Measurements from ENCODE around the gene PCSK6.

Gene PCSK6

DNA sequence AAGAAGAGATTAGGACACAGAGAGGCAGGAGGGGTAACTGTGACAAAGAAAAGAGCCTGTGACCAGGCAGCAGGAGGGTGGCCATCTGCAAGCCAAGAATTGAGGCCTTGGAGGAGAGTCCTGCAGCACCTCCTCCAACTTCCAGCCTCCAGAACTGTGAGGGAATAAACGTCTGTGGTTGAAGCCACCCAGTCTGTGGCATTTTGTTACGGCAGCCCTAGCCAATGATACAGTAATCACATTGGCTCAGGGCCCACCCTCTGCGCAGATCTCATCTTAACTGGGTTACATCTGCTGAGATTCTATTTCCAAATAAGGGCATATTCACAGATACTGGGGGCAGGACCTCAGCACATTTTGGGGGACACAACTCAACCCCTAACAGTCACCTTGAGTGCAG is 223.5 kb downstream of the PCSK6 start:
- DNase-seq, result no peak

DNA sequence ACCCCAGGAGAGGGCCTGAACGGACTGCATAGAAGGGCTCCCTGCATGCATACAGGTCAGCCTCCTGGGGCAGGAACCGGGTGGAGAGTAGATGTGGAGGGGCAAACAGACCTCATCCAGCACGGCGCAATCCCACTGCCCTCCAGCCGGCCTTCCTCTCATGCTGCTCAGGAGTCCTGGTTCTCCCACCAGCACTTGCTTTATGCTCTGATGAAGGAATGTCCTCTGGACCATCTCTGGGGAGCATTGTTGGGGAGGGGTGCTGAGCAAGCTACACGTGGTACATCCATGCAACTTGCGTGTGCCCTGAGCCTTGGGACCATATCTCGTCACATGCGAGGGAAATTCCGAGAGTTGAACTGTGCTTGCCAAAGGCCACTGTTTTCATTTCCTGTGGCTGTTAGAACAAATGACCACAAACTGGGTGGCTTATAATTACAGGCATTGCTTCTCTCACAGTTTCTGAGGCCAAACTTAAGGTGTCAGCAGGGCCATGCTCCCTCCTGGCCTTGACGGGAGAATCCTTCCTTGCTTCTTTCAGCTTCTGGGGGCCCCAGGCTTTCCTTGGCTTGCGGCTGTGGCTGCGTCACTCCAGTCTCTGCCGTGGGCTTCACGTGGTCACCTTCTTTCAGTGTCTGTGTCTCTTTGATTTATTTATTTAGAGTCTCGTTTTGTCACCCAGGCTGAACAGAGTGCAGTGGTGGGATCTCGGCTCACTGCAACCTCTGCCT is 224.4 kb downstream of the PCSK6 start:
- DNase-seq, result no peak

DNA sequence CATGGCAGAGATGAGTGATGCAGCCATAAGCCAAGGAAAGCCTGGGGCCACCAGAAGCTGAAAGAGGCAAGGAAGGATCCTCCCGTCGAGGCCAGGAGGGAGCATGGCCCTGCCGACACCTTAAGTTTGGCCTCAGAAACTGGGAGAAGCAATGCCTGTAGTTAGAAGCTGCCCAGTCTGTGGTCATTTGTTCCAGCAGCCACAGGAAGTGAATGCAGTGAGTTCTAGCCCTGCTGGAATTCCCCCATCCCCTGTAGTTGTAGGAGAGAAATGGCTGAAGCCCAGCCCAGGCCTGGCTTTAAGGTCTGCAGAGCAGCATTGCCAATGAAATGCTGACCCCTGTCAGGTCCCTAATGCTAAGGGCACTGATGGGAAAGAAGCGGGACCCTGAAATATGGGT is 225.5 kb downstream of the PCSK6 start:
- no peak for DNase-seq

DNA sequence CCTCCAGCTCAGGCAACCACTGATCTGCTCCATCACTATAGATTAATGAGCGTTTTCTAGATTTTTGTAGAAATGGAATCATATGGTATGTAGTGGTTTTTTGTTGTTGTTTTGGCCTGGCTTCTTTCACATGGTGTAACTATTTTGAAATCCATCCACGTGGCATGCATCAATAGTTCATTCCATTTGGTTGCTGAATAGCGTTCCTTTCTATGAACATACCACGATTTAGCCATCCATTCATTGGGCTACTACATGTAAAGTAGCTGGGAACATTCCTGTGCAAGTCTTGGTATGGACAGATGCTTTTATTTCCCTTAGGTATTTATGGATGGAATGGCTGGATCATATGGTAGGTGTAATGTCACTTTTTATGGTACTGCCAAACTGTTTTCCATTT is 227.0 kb downstream of the PCSK6 start:
- no peak for DNase-seq

DNA sequence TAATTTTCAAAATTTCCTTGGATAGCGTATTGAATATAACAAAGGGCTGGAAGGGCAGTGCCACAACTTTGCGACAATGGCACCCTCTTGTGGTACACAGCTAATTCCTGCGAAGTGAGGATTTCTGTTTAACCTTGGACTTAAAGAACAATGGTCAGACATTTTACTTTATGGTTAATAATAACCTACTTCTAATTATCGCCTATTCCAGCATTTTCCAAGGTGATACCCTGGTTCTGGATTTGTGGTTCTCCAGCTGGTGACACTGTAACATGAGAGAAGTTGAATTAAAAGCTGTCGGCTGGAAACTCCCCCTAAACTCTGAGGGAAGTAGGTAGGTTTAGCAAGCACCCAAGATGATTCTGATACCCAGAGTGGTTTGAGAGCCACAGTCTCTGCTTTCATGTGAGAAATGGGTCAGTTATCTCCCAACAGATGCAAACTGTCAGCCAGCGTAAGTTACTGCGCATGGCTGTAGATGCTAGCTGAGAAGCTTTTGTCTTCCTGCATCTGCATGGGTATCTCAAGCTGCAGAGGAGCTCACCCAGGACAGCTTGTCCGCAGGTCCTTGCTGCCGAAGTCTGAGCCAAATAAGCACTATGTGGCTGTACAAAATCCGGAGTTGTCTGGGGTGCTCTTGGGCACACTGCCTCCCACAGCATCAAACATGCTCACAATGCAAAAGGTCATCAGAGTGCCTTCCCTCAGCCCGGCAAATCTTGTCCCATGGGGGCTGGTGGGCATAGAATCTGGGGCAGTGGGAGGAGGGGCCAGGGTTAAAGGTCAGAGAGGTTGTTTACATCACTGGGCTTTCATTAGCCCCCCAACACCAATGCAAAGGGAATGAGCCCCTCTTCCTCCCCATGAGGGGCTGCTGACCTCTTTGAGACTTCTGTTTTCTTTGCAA is 231.0 kb downstream of the PCSK6 start:
- peak; percentile 40 for DNase-seq

DNA sequence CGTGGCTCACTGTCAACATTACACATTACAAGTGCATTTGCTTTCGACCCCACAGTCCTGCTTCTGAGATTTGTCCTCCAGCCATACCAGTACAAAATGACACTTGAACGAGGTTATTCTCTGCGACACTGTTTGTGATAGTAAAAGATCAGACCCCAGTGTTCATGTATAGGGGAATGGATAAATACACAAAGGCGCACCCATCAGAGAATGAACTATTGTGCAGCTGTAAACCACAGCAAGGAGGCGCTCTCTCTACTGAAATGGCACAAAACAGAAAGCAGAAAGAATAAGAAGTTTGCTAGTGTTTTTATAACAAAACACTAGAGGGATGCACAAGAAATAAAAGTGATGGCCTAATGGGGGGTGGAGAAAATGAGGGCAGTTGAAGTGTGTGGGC is 232.8 kb downstream of the PCSK6 start:
- DNase-seq, result no peak

DNA sequence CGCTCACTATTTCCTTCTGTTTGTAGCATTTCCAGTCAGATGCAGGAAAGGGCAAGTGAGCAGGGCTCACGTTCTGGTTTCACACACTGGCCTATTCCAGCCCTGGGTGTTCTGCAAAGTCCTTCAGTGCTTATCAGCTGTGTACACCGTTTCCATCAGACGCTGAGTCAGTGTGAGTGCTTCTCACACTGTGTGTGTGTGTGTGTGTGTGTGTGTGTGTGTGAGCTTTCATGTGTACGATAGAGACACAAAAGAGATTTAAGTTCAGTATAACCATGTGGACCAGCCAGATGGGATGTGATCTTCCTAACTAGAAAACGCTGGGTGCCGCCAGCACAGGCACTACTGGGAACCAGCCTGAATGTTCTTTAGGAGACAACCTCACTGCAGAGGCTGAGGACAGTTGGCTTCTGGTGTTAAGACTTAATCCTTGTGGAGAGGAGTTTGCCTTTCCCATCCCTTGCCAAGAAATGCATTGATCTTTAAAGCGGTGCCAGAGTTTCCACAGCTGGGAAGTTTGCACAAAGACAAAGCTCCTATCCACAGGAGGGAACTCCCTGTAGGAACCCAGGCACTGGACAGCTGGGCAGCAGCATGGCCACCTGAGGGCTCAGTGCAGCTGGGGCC is 233.8 kb downstream of the PCSK6 start:
- peak; percentile 32 for DNase-seq

DNA sequence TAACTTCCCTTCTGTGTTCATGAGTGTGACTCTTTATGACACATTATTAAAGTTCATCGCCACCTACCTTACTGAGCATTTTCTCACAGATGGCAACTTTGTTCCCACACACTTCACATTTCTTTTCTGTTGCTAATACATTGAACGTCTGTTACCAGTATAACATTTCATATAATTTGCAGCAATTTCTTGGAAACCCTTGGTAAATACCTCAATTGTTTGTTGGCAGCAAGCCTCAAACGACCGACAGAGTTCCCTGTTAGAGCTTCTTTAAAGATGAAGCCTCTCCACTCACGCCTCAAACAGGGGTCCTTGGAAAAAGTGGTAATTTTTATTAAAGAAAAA is 234.5 kb downstream of the PCSK6 start:
- DNase-seq, result no peak

DNA sequence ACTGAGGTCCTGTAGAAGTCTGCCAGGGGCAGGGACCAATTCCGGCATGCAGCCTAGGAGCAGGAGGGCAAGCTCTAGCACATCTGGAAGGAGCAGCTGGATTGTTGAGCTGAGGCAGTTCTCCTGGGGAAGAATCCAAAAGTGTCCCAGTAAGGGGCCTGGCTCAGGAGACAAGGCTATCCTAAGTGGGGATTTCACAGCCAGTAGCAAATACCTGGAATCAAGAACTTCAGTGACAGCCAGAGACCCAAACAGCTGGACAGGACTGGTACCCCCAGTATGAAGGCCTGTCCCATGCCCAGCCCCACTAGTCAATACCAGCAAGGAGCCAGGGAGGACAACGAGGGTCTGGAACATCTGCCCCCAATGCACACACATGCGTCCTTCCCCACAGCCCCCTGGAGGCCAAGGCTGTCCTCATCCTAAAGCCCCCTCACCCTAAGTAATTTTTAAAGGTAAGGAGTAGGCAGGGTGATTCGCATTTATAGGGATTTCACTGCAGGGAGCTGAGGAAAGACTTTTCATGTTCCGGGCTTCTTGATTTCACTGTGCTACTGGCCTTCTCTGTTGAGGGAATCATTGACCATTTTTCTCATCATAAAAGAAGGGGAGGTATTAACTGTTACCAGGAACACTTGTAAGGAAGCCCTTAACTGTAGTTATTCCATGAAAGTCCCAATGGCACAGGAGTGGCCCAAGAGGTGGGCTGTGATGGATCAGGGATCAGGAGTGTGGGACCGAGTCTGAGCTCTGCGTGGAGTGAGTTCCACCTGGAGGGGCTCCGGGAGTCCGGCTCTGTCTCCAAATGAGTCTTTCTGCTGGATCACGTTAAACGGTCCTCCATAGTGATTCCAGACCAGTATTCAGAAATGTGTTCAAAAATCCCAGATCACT is 235.1 kb downstream of the PCSK6 start:
- DNase-seq, result no peak

Measured in NCI-H2227 treated with DMSO at 0.1 percent for 48 hours (cell line).